ENCODE data around the gene NNT. TPM values are rescaled to one million over a fixed set of nuclear protein-coding genes. Genes with fewer than 3 reads are reported as not detected.

NNT gene
- total and polyA plus RNA-seq, 9 of the 15 experiments (the other 6 are each of a cell fraction or from before 2014, with no cell fraction given): 21.9 to 68.6 (median 42.2) TPM

DNA sequence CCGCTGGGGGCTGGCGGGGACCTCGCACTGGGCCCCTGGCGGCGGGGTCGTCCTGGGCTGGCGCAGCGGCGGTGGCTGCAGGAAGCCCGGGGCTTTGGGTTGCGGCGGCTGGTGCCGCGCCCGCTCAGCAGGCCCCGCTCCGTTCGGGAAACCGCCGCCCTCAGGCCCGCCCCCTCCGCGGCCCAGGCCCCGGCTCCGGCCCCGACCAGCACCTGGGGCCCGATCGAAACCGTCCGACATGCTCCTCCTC lies 46.4 kb upstream of the NNT start (continued):
- TF ChIP-seq, protein P1, sequence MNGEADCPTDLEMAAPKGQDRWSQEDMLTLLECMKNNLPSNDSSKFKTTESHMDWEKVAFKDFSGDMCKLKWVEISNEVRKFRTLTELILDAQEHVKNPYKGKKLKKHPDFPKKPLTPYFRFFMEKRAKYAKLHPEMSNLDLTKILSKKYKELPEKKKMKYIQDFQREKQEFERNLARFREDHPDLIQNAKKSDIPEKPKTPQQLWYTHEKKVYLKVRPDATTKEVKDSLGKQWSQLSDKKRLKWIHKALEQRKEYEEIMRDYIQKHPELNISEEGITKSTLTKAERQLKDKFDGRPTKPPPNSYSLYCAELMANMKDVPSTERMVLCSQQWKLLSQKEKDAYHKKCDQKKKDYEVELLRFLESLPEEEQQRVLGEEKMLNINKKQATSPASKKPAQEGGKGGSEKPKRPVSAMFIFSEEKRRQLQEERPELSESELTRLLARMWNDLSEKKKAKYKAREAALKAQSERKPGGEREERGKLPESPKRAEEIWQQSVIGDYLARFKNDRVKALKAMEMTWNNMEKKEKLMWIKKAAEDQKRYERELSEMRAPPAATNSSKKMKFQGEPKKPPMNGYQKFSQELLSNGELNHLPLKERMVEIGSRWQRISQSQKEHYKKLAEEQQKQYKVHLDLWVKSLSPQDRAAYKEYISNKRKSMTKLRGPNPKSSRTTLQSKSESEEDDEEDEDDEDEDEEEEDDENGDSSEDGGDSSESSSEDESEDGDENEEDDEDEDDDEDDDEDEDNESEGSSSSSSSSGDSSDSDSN (IDR thresholded peaks at IDR 0.05; ENCODE audit: borderline replicate concordance in 1 of 2, low read depth in 2 of 2, low read length in 2 of 2): 0 out of 4 replicates have a peak, but pooled peaks of 1 of the 2 experiments have one; percentile 93
- TF ChIP-seq RBM22 (IDR thresholded peaks at IDR 0.05; ENCODE audit: low read depth, low read length, poor library complexity, severe bottlenecking) (peak; percentile 51), GTF2A2 (tag; IDR thresholded peaks at IDR 0.05) (0 out of 2 replicates have a peak, but pooled peaks have one; percentile 16)

DNA sequence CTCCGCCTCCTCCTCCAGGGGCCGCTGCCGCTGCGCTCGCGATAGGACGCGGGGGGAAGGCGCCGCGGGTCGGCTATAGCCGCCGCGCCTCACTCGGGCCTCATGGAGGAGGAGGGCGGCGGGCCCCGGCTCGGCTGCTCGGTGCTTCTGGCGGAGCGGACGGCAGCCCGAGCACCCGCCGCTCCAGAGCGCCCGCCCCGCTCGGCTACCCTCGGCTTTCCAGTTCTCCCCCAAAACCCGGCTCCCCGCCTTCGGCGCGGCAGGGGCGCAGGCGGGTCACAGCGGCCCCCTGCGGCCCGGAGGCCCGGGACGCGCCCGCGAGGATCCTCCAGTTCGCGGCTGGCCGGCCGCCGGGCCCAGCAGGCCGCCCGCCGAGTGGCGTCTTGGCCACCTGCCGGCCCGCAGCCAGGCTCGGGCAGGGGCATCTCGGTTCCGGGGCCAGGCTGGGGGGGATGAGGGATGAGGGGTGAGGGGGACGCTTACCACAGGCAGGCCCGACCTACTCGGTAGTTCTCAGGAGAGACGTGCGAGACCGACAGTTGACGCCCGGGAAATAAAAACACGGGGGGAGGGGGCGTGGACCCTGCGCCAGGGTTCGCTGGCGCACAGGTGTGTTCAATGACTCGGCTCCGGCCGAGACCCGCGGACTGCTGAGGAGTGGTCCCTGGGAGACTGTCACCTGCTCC lies 46.0 kb upstream of the NNT start, which contains the start of gene PAIP1:
TSS of gene PAIP1 (minus strand) at position 221 of the 686 bp plus-strand sequence. CDS start 231 bp downstream, outside the sequence.
- Histone ChIP-seq H2AFZ (ENCODE audit: low read depth, low read length) (peak within 1 kb of the TSS; percentile 98), H3K9ac (ENCODE audit: insufficient read depth in 1 of 2, low read depth in 2 of 2, low read length in 2 of 2) (peak within 1 kb of the TSS; percentile 95 to 97), H3K27me3 (ENCODE audit: control insufficient read depth in 2 of 2, insufficient read depth in 2 of 2, low read length in 2 of 2) (no peaks in the 10 kb centered on the region), H3K9me3 (replicated peaks; ENCODE audit: control insufficient read depth, insufficient read depth, low read depth, low read length) (no peaks in the 10 kb centered on the region), H3K4me1 (replicated peaks in 1 of 2; ENCODE audit: control insufficient read depth in 2 of 2, insufficient read depth in 2 of 2, low read length in 2 of 2) (peaks cover 11 to 21% of the 10 kb centered on the region in 2 experiments), H3K4me3 (peak within 1 kb of the TSS; percentile 78), H3K27ac (ENCODE audit: extremely low read depth, low read depth, low read length) (peak within 1 kb of the TSS; percentile 93), H3K79me2 (ENCODE audit: control insufficient read depth, insufficient read depth, low read length) (peaks cover 48% of the 10 kb centered on the region), H4K20me1 (replicated peaks; ENCODE audit: control insufficient read depth, insufficient read depth, low read length) (no peaks in the 10 kb centered on the region), H3K36me3 (ENCODE audit: control insufficient read depth, insufficient read depth, low read length) (peaks cover 37% of the 10 kb centered on the region), H3K9me1 (ENCODE audit: control insufficient read depth, insufficient read depth, low read length) (no peaks in the 10 kb centered on the region), H3K4me2 (ENCODE audit: insufficient read depth, low read length) (peak within 1 kb of the TSS; percentile 85)
- TSS peak; percentile 87 for BruUV-seq (replicated peaks)
- intact Hi-C loops (cut with micrococcal nuclease): loop anchor here (2.0 kb wide), 1 partner anchor 46 kb away; the partner anchor contains the start of gene NNT
- under 1% methylated on average over 39 of the region's 79 CpGs for WGBS (ENCODE audit: insufficient coverage, low coverage, missing lambda C conversion rate)
- in situ Hi-C loops (cut with MboI): no loop called here
- CTCF ChIA-PET (ENCODE audit: low intra/inter-chr PET ratio): interaction anchor here (0.6 to 1.1 kb wide), 3 partner anchors 66 to 74 kb away, joined by 3 read pairs; no protein-coding TSS in a partner anchor
- FAIRE-seq (no peak), ATAC-seq (peak; percentile 90), DNase-seq (ENCODE audit: extremely low read depth in 1 of 4, low spot score in 3 of 4) (peak; percentile 92 to 93 (median 92))
- POLR2A ChIA-PET: interaction anchor here (1.0 to 1.4 kb wide), 2 partner anchors 43 to 73 kb away, joined by 3 to 5 read pairs; partner anchors contain the start of gene TMEM267
- TF ChIP-seq, protein P2, sequence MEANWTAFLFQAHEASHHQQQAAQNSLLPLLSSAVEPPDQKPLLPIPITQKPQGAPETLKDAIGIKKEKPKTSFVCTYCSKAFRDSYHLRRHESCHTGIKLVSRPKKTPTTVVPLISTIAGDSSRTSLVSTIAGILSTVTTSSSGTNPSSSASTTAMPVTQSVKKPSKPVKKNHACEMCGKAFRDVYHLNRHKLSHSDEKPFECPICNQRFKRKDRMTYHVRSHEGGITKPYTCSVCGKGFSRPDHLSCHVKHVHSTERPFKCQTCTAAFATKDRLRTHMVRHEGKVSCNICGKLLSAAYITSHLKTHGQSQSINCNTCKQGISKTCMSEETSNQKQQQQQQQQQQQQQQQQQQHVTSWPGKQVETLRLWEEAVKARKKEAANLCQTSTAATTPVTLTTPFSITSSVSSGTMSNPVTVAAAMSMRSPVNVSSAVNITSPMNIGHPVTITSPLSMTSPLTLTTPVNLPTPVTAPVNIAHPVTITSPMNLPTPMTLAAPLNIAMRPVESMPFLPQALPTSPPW (CRISPR knock-in tag; IDR thresholded peaks at IDR 0.05): peak; percentile 87
- no peak for TF ChIP-seq ETV1 (tag; conservative IDR thresholded peaks at IDR 0.05; ENCODE audit: low read depth)
- TF ChIP-seq, protein P3, sequence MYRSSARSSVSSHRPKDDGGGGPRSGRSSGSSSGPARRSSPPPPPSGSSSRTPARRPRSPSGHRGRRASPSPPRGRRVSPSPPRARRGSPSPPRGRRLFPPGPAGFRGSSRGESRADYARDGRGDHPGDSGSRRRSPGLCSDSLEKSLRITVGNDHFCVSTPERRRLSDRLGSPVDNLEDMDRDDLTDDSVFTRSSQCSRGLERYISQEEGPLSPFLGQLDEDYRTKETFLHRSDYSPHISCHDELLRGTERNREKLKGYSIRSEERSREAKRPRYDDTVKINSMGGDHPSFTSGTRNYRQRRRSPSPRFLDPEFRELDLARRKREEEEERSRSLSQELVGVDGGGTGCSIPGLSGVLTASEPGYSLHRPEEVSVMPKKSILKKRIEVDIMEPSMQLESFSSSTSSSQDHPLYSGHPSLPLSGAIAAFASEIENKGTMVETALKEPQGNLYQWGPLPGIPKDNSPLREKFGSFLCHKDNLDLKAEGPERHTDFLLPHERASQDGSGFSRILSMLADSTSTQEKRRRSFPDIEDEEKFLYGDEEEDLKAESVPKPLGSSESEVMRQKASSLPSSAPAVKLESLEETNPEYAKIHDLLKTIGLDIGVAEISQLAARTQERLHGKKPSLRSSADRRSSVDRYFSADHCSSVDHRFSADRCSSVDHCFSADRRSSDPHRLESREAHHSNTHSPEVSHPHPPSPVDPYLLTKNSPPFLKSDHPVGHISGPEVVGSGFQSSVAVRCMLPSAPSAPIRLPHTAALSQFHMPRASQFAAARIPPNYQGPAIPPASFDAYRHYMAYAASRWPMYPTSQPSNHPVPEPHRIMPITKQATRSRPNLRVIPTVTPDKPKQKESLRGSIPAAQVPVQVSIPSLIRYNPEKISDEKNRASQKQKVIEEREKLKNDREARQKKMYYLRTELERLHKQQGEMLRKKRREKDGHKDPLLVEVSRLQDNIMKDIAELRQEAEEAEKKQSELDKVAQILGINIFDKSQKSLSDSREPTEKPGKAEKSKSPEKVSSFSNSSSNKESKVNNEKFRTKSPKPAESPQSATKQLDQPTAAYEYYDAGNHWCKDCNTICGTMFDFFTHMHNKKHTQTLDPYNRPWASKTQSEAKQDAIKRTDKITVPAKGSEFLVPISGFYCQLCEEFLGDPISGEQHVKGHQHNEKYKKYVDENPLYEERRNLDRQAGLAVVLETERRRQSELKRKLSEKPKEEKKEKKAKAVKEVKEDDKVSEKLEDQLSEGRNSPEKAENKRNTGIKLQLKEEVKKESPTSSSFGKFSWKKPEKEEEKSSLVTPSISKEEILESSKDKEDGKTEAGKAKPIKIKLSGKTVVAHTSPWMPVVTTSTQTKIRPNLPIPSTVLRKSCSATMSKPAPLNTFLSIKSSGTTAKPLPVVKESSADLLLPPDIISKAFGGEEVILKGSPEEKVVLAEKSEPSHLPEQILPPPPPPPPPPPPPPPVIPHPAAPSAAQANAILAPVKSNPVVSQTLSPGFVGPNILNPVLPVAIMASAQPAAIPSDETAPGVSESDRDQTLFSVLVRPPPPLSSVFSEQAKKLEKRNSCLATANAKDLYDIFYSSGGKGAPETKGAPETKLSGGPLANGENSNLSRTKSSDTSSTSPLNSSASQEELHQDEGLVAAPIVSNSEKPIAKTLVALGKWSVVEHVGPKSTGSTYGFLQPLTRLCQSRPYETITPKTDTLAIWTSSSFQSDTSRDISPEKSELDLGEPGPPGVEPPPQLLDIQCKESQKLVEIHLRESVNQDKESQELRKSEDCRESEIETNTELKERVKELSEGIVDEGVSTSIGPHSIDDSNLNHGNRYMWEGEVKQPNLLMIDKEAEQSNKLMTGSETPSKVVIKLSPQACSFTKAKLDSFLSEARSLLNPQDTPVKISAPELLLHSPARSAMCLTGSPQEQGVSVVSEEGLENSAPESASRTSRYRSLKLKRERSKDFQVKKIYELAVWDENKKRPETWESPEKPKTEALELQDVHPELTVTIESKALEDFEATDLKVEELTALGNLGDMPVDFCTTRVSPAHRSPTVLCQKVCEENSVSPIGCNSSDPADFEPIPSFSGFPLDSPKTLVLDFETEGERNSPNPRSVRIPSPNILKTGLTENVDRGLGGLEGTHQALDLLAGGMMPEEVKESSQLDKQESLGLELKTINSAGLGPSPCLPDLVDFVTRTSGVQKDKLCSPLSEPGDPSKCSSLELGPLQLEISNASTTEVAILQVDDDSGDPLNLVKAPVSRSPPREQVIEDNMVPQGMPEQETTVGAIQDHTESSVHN (IDR thresholded peaks at IDR 0.05; ENCODE audit: borderline replicate concordance in 1 of 2, low read depth in 1 of 2): no peak

Data from K562 (cell line).